AG10803 (cell line): ENCODE results near the gene DIAPH3.

Experiments used
- DNase-seq: peaks from one replicate; pipeline ENCODE4 v3.0.0; 2010; ENCODE audit warnings: low read depth
- H3K4me3 ChIP-seq: 2 replicates; pipeline ENCODE4 v1.5.1; 2011; ENCODE audit warnings: mild to moderate bottlenecking, low read length, control low read depth
- TF ChIP-seq, protein P1 (sequence below): conservative IDR thresholded peaks from 2 replicates; pipeline ENCODE4 v1.5.1; 2011; ENCODE audit warnings: mild to moderate bottlenecking, low read length, control low read depth, inconsistent platforms

Gene DIAPH3

DNA sequence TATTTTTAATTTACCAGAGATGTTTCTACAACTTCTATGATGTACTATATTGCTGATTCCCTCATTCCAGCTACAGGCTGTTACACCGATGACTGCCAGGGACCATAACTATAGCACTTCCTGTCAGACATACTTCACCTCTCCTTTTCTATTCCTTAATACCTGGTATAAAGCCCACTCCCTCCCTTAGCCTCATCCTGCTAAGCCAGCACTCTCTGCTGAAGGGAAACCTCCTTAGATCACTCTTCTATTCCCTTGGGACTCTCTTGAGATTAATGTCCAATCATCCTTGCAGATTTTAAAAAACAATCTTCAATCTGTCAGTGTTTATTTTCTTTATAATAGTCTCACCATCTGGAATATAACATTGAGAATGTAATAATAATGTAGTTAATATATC, 127.9 kb downstream of the DIAPH3 start:
- no peak for DNase-seq
- no peak overlapping the region for H3K4me3 ChIP-seq
- TF ChIP-seq, protein P1, sequence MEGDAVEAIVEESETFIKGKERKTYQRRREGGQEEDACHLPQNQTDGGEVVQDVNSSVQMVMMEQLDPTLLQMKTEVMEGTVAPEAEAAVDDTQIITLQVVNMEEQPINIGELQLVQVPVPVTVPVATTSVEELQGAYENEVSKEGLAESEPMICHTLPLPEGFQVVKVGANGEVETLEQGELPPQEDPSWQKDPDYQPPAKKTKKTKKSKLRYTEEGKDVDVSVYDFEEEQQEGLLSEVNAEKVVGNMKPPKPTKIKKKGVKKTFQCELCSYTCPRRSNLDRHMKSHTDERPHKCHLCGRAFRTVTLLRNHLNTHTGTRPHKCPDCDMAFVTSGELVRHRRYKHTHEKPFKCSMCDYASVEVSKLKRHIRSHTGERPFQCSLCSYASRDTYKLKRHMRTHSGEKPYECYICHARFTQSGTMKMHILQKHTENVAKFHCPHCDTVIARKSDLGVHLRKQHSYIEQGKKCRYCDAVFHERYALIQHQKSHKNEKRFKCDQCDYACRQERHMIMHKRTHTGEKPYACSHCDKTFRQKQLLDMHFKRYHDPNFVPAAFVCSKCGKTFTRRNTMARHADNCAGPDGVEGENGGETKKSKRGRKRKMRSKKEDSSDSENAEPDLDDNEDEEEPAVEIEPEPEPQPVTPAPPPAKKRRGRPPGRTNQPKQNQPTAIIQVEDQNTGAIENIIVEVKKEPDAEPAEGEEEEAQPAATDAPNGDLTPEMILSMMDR, result no peak

DNA sequence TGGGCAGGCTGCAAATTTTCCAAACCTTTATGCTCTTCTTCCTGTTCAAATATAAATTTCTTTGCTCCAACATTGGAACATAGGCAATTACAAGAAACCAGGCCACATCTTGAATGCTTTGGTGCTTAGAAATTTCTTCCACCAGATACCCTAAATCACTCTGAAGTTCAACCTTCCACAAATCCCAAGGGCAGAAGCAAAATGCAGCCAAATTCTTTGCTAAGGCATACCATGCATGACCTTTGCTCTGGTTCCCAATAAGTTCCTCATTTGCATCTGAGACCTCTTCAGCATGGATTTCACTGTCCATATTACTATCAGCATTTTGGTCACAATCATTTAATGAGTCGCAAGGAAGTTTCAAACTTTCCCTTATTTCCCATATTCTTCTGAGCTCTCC, 130.9 kb downstream of the DIAPH3 start:
- peak; percentile 64 for DNase-seq
- TF ChIP-seq, protein P1, result no peak
- H3K4me3 ChIP-seq, result no peak overlapping the region

DNA sequence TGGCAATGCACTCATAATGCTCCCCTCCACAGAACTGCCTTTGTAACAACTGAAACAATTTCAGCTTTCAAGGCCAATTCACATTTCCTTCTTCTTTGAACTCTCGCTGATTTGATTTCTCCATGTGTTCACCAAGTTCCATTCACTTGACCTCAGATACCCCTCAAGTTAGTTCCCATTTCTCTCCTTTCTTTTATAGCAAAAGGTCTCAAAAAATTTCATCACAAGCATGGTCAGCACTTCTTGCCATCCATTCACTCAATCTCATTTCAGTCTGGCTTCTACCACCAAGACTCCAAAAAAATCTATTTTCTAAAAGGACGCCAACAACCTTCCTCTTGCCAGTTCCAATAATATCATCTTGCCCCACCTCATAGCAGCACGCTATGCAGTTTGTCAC, 135.7 kb downstream of the DIAPH3 start:
- DNase-seq, result no peak
- TF ChIP-seq, protein P1, result no peak
- no peak overlapping the region for H3K4me3 ChIP-seq

DNA sequence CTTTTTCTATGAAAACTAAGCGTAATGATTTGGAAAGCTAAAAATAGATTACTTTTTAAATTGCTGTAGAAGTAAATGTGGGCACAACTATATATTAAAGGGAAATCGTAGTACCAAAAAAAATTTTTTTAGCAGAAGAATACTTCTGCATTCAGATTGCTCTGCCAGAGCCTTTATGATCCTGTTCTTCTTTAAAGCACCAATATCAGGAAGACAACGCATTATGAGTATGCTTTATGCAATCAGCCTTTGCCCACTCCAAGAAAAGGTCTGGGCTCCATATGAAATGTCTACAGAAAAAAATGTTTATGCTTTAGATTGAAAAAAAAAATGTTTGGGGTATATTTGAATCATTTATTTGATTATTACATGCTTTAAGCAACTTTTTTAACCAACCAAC, 137.4 kb downstream of the DIAPH3 start:
- TF ChIP-seq, protein P1, result no peak
- no peak overlapping the region for H3K4me3 ChIP-seq
- no peak for DNase-seq

DNA sequence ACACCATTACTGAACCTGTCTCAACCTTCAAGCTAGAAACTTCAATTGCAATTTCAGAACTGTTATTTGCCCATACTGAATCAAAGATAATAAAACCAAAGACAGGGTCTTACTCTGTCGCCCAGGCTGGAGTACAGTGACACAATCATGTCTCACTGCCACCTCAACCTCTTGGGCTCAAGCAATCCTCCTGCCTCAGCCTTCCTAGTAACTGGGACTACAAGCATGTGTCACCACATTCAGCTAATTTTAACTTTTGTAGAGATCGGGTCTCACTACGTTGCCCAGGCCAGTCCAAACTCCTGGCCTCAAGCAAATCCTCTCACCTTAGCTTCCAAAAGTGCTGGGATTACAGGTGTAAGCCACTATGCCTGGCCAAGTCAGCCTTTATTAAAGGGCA, 143.4 kb downstream of the DIAPH3 start:
- TF ChIP-seq, protein P1, result no peak
- no peak overlapping the region for H3K4me3 ChIP-seq
- DNase-seq, result no peak

DNA sequence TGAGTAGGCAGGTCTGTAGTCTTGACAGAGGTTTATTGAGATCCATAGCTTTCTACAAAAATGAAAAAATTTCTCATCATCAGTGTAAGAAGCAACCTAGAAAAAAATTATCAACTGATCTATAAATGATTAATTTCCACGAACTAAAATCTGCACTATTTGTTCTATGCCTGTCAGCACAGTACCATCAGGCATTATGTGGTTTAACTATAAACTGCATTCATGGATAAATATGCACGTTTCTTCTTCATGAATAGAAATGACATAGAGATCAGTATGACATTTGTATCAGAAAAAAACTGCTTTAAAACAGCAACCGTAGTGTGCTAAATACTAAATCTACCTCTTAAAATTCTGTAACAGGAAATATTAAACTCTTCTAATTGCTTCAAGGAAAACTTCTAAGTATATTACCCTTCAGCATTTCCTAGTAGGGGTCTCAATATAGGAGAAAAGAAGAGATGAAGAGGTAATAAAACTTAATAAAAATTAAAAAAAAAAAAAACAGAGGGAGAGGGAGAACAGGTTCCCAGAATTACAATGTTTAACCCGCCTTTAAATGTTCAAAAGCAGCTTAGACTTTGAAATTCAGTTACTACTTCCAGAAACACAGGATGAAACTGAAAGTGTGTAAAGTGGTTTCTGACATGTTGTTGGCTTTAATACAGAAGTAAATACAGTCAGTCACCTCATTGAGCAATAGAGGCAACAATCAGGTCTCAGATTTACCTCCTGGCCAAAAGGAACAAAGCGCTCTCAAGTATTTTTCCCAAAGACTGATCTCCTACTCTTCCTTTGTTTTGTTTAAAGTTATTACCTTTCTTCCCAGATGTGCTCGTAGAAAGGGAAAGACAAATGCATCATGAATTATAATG, 144.4 kb downstream of the DIAPH3 start:
- TF ChIP-seq, protein P1, result no peak
- DNase-seq, result peak; percentile 11
- H3K4me3 ChIP-seq, result no peak overlapping the region

DNA sequence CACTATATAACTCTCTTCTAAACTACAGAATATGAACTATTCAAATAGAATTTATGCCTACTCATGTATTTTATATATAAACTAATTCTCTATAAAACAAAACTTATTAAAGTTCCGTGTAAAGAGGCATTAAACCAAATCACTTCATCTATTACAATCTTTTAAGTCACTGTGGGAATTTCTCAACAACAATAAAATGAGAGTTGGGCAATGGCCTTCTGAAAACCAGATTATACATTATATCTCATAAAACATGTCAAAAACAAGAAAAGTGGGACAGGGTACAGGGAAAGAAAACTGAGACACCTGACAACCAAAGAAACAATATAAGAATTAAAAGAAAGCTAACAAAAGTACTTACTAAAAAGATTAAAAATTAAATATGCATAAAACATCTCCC, 145.2 kb downstream of the DIAPH3 start:
- H3K4me3 ChIP-seq, result no peak overlapping the region

More for the DNA sequence above, 145.2 kb downstream of the DIAPH3 start:
- DNase-seq, result peak; percentile 11
- TF ChIP-seq, protein P1, result no peak
